ENCODE data around the gene SART1.
"Not testable (repeated sequence)": the region's sequence is repeated elsewhere in the genome, so short reads cannot be mapped to it uniquely, and the experiment has no call there.

Gene SART1

GRCh38 chr11:65945941-65946558, 15.5 kb upstream of the SART1 start:
- H3K4me3 ChIP-seq (replicated peaks; ENCODE audit: low read depth, low read length) = no peak overlapping the region
- DNase-seq (ENCODE audit: low read depth) = no peak
- no peak for TF ChIP-seq CTCF (IDR thresholded peaks at IDR 0.05; ENCODE audit: low read length, missing control alignments)

GRCh38 chr11:65946655-65947054, 14.9 kb upstream of the SART1 start:
- no peak for DNase-seq (ENCODE audit: low read depth)
- no peak overlapping the region for H3K4me3 ChIP-seq (replicated peaks; ENCODE audit: low read depth, low read length)
- TF ChIP-seq CTCF (IDR thresholded peaks at IDR 0.05; ENCODE audit: low read length, missing control alignments) = no peak

- DNase-seq (ENCODE audit: low read depth) = no peak
- H3K4me3 ChIP-seq (replicated peaks; ENCODE audit: low read depth, low read length) = no peak overlapping the region
- no peak for TF ChIP-seq CTCF (IDR thresholded peaks at IDR 0.05; ENCODE audit: low read length, missing control alignments)
Measured at GRCh38 chr11:65947133-65947532, 14.4 kb upstream of the SART1 start.

DNA sequence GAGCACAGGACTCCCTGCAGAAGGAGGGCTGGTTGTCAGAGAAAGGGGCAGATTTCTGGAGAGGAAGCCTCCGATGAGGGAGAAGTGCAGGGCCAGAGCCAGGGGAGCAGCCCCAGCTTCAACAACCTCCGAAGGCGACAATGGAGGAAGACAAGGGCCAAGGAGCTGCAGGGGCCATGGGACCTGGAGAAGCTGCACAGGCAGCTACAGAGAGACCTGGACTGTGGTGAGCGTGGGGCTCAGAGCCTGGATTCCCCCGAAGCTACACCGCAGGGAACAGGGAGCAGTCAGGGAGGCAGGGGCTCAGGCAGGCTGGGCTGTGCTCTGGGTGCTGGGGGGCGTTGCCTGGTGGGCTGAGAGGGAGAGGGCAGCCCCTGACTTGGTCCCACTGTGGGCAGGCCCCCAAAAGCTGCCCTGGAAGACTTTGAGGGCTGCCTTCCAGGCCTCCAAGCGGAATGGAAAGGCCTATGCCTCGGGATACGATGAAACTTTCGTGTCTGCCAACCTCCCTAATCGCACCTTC, 13.9 kb upstream of the SART1 start:
- TF ChIP-seq CTCF (IDR thresholded peaks at IDR 0.05; ENCODE audit: low read length, missing control alignments) = no peak
- DNase-seq (ENCODE audit: low read depth) = no peak

DNA sequence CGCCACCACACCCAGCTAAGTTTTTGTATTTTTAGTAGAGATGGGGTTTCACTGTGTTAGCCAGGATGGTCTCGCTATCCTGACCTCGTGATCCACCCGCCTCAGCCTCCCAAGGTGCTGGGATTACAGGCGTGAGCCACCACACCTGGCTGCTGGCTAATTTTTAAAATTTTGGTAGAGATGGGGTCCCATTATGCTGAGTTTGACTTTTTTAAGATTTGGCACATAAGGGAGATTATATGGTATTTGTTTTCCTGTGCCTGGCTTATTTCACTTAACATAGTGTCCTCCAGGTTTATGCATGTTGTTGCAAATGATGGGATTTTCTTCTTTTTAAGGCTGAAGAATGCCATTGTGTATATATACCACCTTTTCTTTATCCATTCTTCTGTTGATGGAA, 10.8 kb upstream of the SART1 start:
- H3K4me3 ChIP-seq (replicated peaks; ENCODE audit: low read depth, low read length); DNase-seq (ENCODE audit: low read depth): not testable (repeated sequence)

More for the DNA sequence above, 13.9 kb upstream of the SART1 start:
- no peak overlapping the region for H3K4me3 ChIP-seq (replicated peaks; ENCODE audit: low read depth, low read length)

GRCh38 chr11:65951641-65952040, 9.9 kb upstream of the SART1 start:
- DNase-seq (ENCODE audit: low read depth); H3K4me3 ChIP-seq (replicated peaks; ENCODE audit: low read depth, low read length): not testable (repeated sequence)

DNA sequence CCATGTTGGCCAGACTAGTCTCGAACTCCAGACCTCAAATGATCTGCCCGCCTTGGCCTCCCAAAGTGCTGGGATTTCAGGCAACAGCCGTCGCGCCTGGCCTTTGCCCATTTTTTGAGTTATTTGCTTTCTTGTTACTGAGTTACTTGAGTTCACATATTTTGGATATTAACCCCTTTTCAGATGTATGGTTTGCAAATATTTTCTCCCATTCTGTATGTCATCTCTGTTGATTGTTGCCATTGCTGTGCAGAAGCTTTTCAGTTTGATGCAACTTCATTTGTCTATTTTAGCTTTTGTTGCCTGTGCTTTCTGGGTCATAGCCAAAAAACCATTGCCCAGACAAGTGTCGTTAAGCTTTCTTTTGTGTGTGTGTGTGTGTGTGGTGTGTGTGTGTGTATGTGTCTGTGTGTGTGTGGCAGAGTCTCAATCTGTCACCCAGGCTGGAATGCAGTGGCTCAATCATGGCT, 9.4 kb upstream of the SART1 start:
- H3K4me3 ChIP-seq (replicated peaks; ENCODE audit: low read depth, low read length) = no peak overlapping the region
- DNase-seq (ENCODE audit: low read depth) = no peak
- no peak for TF ChIP-seq CTCF (IDR thresholded peaks at IDR 0.05; ENCODE audit: low read length, missing control alignments)

DNA sequence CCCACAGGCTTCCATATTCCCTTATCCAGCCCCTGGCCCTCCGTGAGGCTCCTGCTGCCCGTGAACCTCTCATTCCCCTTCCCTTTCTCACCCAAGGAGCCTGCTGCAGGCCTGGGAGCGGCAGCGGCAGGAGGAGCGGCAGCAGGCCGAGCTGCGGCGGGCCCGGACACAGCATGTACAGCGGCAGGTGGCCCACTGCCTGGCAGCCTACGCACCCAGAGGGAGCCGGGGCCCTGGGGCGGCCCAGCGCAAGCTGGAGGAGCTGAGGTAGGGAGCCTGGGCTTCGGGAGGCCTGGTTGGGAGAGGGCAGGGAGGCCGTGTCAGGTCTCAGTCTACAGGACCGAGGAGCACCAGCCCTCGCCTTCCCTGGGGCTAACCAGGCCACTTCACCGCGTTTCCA, 8.1 kb upstream of the SART1 start:
- no peak for DNase-seq (ENCODE audit: low read depth)
- H3K4me3 ChIP-seq (replicated peaks; ENCODE audit: low read depth, low read length) = no peak overlapping the region
- no peak for TF ChIP-seq CTCF (IDR thresholded peaks at IDR 0.05; ENCODE audit: low read length, missing control alignments)
